Trophoblast cell (in vitro differentiated cells and primary cell): Measurements from ENCODE around the gene MKLN1.

ENCODE experiments used
- DNase-seq, 2 donors: peaks; one replicate each; pipeline ENCODE4 v3.0.0-alpha.2; 2016
- H2AFZ ChIP-seq: 2 replicates; pipeline ENCODE4 v1.6.1; 2013; ENCODE audit warnings: low read length, moderate library complexity, mild to moderate bottlenecking; ENCODE audit not compliant: insufficient read depth, poor library complexity
- H2AK5ac ChIP-seq: 2 replicates; pipeline ENCODE4 v1.6.1; 2013; ENCODE audit warnings: mild to moderate bottlenecking, low read length
- H2BK120ac ChIP-seq: 2 replicates; pipeline ENCODE4 v1.6.1; 2013; ENCODE audit warnings: low read length, mild to moderate bottlenecking, moderate library complexity; ENCODE audit not compliant: insufficient read depth, poor library complexity
- H2BK12ac ChIP-seq: 2 replicates; pipeline ENCODE4 v1.6.1; 2013; ENCODE audit warnings: mild to moderate bottlenecking, low read length, moderate library complexity
- H2BK5ac ChIP-seq: 2 replicates; pipeline ENCODE4 v1.6.1; 2013; ENCODE audit warnings: low read length, low read depth, moderate library complexity, mild to moderate bottlenecking; ENCODE audit not compliant: poor library complexity
- H3K14ac ChIP-seq: 2 replicates; pipeline ENCODE4 v1.6.1; 2013; ENCODE audit warnings: mild to moderate bottlenecking, low read length
- H3K18ac ChIP-seq: 2 replicates; pipeline ENCODE4 v1.6.1; 2013; ENCODE audit warnings: mild to moderate bottlenecking, low read length
- H3K23ac ChIP-seq: 2 replicates; pipeline ENCODE4 v1.6.1; 2013; ENCODE audit warnings: low read length
- H3K27ac ChIP-seq: 2 replicates; pipeline ENCODE4 v1.5.1; 2013; ENCODE audit warnings: low read depth, mild to moderate bottlenecking, inconsistent platforms, low read length, moderate library complexity
- H3K27me3 ChIP-seq: 2 replicates; pipeline ENCODE4 v1.6.1; 2013; ENCODE audit warnings: inconsistent platforms, mild to moderate bottlenecking, low read length, moderate library complexity; ENCODE audit not compliant: insufficient read depth
- H3K36me3 ChIP-seq, 2 experiments: 1 replicate in 1 of 2; 2 replicates in 1 of 2; pipeline ENCODE4 v1.6.1; 2013; ENCODE audit warnings: low read length in 2 of 2, mild to moderate bottlenecking in 2 of 2, moderate library complexity in 1 of 2; ENCODE audit not compliant: insufficient read depth in 2 of 2, control insufficient read depth in 1 of 2
- H3K4ac ChIP-seq: 2 replicates; pipeline ENCODE4 v1.6.1; 2013; ENCODE audit warnings: low read depth, mild to moderate bottlenecking, low read length, moderate library complexity
- H3K4me1 ChIP-seq, 2 experiments: 1 replicate in 1 of 2; 2 replicates in 1 of 2; pipeline ENCODE4 v1.6.1; 2013; ENCODE audit warnings: low read length in 2 of 2, mild to moderate bottlenecking in 2 of 2, moderate library complexity in 1 of 2; ENCODE audit not compliant: insufficient read depth in 2 of 2, control insufficient read depth in 1 of 2
- H3K4me2 ChIP-seq: 2 replicates; pipeline ENCODE4 v1.6.1; 2013; ENCODE audit warnings: inconsistent platforms, mild to moderate bottlenecking, low read length, moderate library complexity
- H3K4me3 ChIP-seq: 2 replicates; pipeline ENCODE4 v1.5.1; 2013; ENCODE audit warnings: mild to moderate bottlenecking, low read depth, low read length, inconsistent platforms
- H3K79me1 ChIP-seq: one replicate; pipeline ENCODE4 v1.6.1; 2013; ENCODE audit warnings: low read length
- H3K79me2 ChIP-seq: 2 replicates; pipeline ENCODE4 v1.6.1; 2013; ENCODE audit warnings: low read length, mild to moderate bottlenecking; ENCODE audit not compliant: control insufficient read depth, insufficient read depth, poor library complexity
- H3K9ac ChIP-seq: 2 replicates; pipeline ENCODE4 v1.6.1; 2013; ENCODE audit warnings: mild to moderate bottlenecking, low read length
- H3K9me3 ChIP-seq: 2 replicates; pipeline ENCODE4 v1.6.1; 2013; ENCODE audit warnings: low read depth, mild to moderate bottlenecking, control low read depth, inconsistent platforms, low read length; ENCODE audit not compliant: insufficient read depth
- H4K12ac ChIP-seq: 2 replicates; pipeline ENCODE4 v1.6.1; 2013; ENCODE audit warnings: low read depth, mild to moderate bottlenecking, low read length, moderate library complexity
- H4K8ac ChIP-seq: 2 replicates; pipeline ENCODE4 v1.6.1; 2013; ENCODE audit warnings: low read depth, mild to moderate bottlenecking, low read length, moderate library complexity
- H4K91ac ChIP-seq: one replicate; pipeline ENCODE4 v1.6.1; 2013; ENCODE audit warnings: low read depth, mild to moderate bottlenecking, low read length, moderate library complexity
- WGBS: extraction: QIAGEN DNeasy Blood & Tissue Kit; methylation state at CpG from one replicate; pipeline ENCODE4 v1.1.7; 2013; ENCODE audit warnings: missing lambda C conversion rate; ENCODE audit not compliant: insufficient read length, insufficient coverage; ENCODE audit errors: extremely low coverage; 5-methylcytosine and 5-hydroxymethylcytosine counted together

MKLN1 gene

DNA sequence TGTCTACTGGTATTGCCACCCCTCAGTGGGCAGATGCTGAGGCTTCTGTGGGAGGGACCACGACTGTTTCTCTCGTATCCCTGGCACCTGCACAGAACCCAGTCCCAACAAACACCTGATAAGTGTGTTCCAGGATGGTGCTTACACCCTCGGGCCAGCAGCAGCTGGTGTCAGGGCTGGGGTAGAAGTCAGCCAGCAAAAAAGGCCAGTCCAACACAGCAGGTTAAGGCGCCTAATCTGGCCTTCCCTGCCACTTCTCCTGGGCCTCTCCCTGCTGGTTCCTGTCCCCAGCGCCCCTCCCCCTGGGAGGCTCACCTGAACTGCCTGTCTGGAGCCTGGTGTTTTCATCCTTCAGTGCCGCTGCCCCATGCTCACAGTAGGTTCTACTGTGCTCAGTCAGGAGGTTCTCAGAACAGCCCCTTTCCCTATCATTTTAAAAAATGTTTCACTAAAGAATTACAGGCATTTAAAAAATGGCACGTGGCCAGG is 208.7 kb downstream of the MKLN1 start:
- Histone ChIP-seq H3K4me1 (peaks cover 26 to 29% of the 10 kb centered on the region in 2 experiments), H3K4me3 (no peak overlapping the region), H3K79me2 (peaks cover 4% of the 10 kb centered on the region), H3K9ac (no peak overlapping the region), H4K8ac (no peak overlapping the region), H2BK5ac (no peak overlapping the region), H3K27ac (no peak overlapping the region), H3K18ac (no peak overlapping the region), H3K23ac (no peak overlapping the region), H2AK5ac (no peak overlapping the region), H3K14ac (no peak overlapping the region), H3K4me2 (no peak overlapping the region), H2BK120ac (no peak overlapping the region), H2BK12ac (no peak overlapping the region), H2AFZ (no peak overlapping the region), H3K27me3 (no peaks in the 10 kb centered on the region), H4K91ac (no peak overlapping the region), H3K9me3 (no peaks in the 10 kb centered on the region), H4K12ac (no peak overlapping the region), H3K79me1 (peaks cover 9% of the 10 kb centered on the region), H3K4ac (peak overlapping the region; percentile 10), H3K36me3 (peaks cover 4 to 6% of the 10 kb centered on the region in 2 experiments)
- no peak for DNase-seq
- no CpG with 5 or more reads among the region's 7 CpGs for WGBS

GRCh38 chr7:131537571-131537978 is 209.9 kb downstream of the MKLN1 start:
- no CpG with 5 or more reads among the region's 12 CpGs for WGBS
- Histone ChIP-seq H3K79me1 (peaks cover 9% of the 10 kb centered on the region), H2BK5ac (no peak overlapping the region), H3K4ac (peak overlapping the region; percentile 54), H3K4me3 (no peak overlapping the region), H3K14ac (no peak overlapping the region), H3K4me1 (peaks cover 26 to 29% of the 10 kb centered on the region in 2 experiments), H3K23ac (no peak overlapping the region), H3K27me3 (no peaks in the 10 kb centered on the region), H3K27ac (peak overlapping the region; percentile 0), H3K18ac (peak overlapping the region; percentile 42), H4K8ac (no peak overlapping the region), H4K12ac (no peak overlapping the region), H2BK12ac (peak overlapping the region; percentile 51), H3K9ac (no peak overlapping the region), H2BK120ac (no peak overlapping the region), H3K79me2 (peaks cover 4% of the 10 kb centered on the region), H3K4me2 (no peak overlapping the region), H4K91ac (peak overlapping the region; percentile 37), H3K36me3 (peaks cover 2 to 6% of the 10 kb centered on the region in 2 experiments), H3K9me3 (no peaks in the 10 kb centered on the region), H2AK5ac (no peak overlapping the region), H2AFZ (no peak overlapping the region)
- DNase-seq, result no peak

DNA sequence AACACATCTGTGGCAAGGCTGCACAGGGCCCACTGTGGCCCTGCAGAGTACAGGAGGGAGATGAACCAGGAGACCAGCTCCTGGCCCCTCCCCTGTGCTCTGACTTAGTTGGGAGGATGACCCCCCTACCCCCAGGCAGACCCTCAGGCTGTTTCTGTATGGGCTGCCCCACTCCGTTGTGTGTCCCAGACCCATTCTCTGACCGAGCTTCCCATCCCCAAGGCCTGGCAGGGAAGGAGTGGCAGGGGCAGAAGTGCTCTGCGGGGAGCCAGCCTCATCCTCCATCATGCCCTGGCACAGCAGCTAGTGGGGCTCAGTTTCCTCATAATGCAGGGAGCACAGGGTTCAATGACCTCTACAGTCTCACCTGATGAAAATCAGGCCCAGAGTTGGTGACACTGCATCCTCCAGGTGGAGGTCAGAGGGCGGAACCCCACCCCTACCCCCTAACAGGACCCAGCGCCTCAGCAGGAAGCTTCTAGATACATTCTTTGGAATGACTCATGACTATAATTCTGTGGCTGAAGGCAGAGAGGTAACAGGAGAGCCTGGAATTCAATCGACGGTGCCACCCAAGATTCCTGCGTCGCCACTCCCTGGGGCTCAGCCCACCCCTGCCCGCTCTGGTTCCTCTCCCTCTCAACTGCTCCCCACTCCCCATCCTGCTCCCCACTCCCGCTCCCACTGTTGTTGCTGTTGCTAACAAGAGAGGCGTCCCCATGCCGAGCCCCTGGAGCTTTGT is 210.6 kb downstream of the MKLN1 start:
- peaks cover 2 to 6% of the 10 kb centered on the region in 2 experiments for H3K36me3 ChIP-seq
- peak overlapping the region; percentile 40 for H3K4ac ChIP-seq
- no peak overlapping the region for H3K4me2 ChIP-seq
- H3K27ac ChIP-seq, result peak overlapping the region; percentile 30
- H2AFZ ChIP-seq, result no peak overlapping the region
- H3K23ac ChIP-seq, result no peak overlapping the region
- no peak for DNase-seq
- no peak overlapping the region for H3K9ac ChIP-seq
- WGBS, result no CpG with 5 or more reads among the region's 13 CpGs
- H4K91ac ChIP-seq, result peak overlapping the region; percentile 84
- peaks cover 26 to 32% of the 10 kb centered on the region in 2 experiments for H3K4me1 ChIP-seq
- peaks cover 4% of the 10 kb centered on the region for H3K79me2 ChIP-seq
- peak overlapping the region; percentile 60 for H3K18ac ChIP-seq
- H3K27me3 ChIP-seq, result no peaks in the 10 kb centered on the region
- peak overlapping the region; percentile 56 for H3K14ac ChIP-seq
- H3K4me3 ChIP-seq, result no peak overlapping the region
- H2BK5ac ChIP-seq, result peak overlapping the region; percentile 18
- peak overlapping the region; percentile 67 for H4K8ac ChIP-seq
- peaks cover 9% of the 10 kb centered on the region for H3K79me1 ChIP-seq
- H3K9me3 ChIP-seq, result no peaks in the 10 kb centered on the region
- peak overlapping the region; percentile 75 for H2BK12ac ChIP-seq
- peak overlapping the region; percentile 23 for H2BK120ac ChIP-seq
- peak overlapping the region; percentile 31 for H2AK5ac ChIP-seq
- H4K12ac ChIP-seq, result peak overlapping the region; percentile 13

GRCh38 chr7:131538813-131539179 is 211.1 kb downstream of the MKLN1 start:
- H3K9ac ChIP-seq, result no peak overlapping the region
- H4K8ac ChIP-seq, result peak overlapping the region; percentile 67
- H2BK120ac ChIP-seq, result peak overlapping the region; percentile 23
- H3K27me3 ChIP-seq, result no peaks in the 10 kb centered on the region
- H3K4me3 ChIP-seq, result no peak overlapping the region
- H2BK12ac ChIP-seq, result peak overlapping the region; percentile 75
- peak overlapping the region; percentile 40 for H3K4ac ChIP-seq
- H2AK5ac ChIP-seq, result peak overlapping the region; percentile 31
- no CpG with 5 or more reads among the region's 7 CpGs for WGBS
- H2BK5ac ChIP-seq, result peak overlapping the region; percentile 36
- peaks cover 2 to 6% of the 10 kb centered on the region in 2 experiments for H3K36me3 ChIP-seq
- H3K14ac ChIP-seq, result peak overlapping the region; percentile 56
- no peak overlapping the region for H3K23ac ChIP-seq
- H2AFZ ChIP-seq, result peak overlapping the region; percentile 53
- peaks cover 2% of the 10 kb centered on the region for H3K9me3 ChIP-seq
- peak overlapping the region; percentile 13 for H4K12ac ChIP-seq
- H3K18ac ChIP-seq, result peak overlapping the region; percentile 60
- no peak overlapping the region for H3K4me2 ChIP-seq
- H3K79me2 ChIP-seq, result peaks cover 4% of the 10 kb centered on the region
- no peak for DNase-seq
- peaks cover 9% of the 10 kb centered on the region for H3K79me1 ChIP-seq
- peaks cover 26 to 32% of the 10 kb centered on the region in 2 experiments for H3K4me1 ChIP-seq
- peak overlapping the region; percentile 30 for H3K27ac ChIP-seq
- peak overlapping the region; percentile 84 for H4K91ac ChIP-seq
